Stimulated activated CD4-positive, alpha-beta T cell treated with anti-CD3 and anti-CD28 coated beads, TNF-alpha, amount 100 ng/mL, for 48 hours (primary cell): ENCODE data around the gene FCGR3A.
"Not testable (repeated sequence)": the region's sequence is repeated elsewhere in the genome, so short reads cannot be mapped to it uniquely, and the experiment has no call there.

Source experiments
- DNase-seq, 3 donors: peaks; one replicate each; pipeline ENCODE4 v3.0.0-alpha.2; 2020; ENCODE audit warnings: low read depth in 3 of 3

The FCGR3A gene

GRCh38 chr1:161556990-161557389, 7.4 kb upstream of the FCGR3A start:
- not testable (repeated sequence) for DNase-seq

GRCh38 chr1:161556143-161556542, 6.5 kb upstream of the FCGR3A start:
- not testable (repeated sequence) for DNase-seq

- peak in 1 of 3 donors; percentile 36 for DNase-seq
Measured at GRCh38 chr1:161554815-161555417, 5.3 kb upstream of the FCGR3A start.

GRCh38 chr1:161554340-161554739, 4.7 kb upstream of the FCGR3A start:
- not testable (repeated sequence) for DNase-seq

DNA sequence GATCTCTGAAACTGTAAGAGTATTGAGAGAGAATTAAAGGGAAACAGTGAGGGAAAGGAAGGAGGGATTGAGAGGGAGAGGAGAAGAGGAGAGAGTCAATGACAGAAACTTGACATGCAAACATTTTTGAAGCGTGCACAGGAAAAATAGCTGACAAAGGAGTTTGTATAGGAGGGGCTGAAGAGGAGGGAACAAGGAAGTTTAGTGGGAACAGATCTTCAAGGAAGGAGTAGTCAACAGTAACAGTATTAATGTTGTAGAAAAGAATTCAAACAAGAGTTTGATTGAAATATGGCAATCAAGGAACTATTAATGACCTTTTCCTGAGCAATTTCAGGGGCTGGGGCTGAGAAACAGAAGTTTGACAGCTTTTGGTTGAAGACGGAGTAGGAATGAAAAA, 4.0 kb upstream of the FCGR3A start:
- DNase-seq: not testable (repeated sequence)

- not testable (repeated sequence) for DNase-seq
Measured at GRCh38 chr1:161550942-161551341, 1.3 kb upstream of the FCGR3A start.

DNA sequence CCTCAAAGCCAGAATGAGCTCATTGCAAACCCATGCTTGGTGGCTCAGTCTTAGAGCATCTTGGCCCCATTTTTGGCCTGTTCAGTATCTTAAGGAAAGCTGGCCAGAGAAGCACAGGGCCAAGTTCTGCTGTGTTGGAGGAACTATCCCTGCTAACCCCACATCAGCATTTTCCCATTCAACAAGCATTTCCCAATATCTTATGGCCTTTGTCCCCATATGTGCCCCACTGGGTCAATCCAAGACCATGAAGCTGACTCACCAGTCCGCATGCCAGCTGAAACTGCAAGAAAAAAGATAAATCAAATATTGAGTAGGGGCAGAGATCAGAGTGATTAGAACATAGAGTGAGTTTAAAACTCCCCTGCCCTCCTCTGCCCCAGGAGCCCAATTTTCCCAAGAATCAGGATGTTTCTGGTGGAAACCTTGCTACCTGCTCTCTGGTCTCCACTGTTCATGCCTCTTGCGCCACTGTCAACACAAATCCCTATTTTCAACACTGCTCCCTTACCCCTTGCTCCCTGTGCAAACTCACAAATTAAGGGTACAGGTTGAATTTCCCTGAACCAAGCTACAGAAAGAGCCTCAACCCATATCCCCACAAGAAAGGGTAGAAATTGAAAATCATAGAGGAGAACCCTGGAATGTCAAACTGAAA, 740 bp downstream of the FCGR3A start:
- DNase-seq: not testable (repeated sequence)

DNA sequence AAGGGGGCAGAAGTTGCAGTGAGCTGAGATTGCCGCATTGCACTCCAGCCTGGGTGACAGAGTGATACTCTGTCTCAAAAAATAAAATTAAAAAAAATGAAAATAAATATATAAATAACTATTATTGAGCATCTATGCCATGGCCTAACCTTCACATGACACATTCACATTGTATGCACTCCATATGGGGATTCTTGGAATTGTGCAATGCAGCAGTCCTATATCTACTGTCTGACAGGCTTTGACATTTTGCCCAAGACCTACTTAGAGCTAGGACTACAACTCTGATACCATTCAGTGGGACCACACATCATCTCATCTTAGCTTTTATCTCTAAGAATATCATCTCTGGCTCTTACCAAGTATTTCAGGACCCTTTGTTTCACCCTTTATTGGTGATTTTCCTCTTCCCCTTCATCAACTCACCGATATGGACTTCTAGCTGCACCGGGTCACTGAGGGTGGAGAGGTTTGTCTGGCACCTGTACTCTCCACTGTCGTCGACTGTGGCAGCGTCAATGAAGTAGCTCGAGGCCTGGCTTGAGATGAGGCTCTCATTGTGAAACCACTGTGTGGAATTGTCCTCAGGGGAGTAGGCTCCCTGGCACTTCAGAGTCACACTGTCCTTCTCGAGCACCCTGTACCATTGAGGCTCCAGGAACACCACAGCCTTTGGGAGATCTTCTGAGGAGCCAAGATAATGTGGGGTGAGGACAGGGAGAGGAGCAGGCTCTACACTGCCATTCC, 1.4 kb downstream of the FCGR3A start:
- not testable (repeated sequence) for DNase-seq

GRCh38 chr1:161545005-161545731, 4.5 kb downstream of the FCGR3A start:
- DNase-seq: not testable (repeated sequence)

GRCh38 chr1:161543125-161543524, 6.5 kb downstream of the FCGR3A start:
- not testable (repeated sequence) for DNase-seq

GRCh38 chr1:161542091-161542559, 7.5 kb downstream of the FCGR3A start:
- peak in 1 of 3 donors; percentile 20 for DNase-seq

DNA sequence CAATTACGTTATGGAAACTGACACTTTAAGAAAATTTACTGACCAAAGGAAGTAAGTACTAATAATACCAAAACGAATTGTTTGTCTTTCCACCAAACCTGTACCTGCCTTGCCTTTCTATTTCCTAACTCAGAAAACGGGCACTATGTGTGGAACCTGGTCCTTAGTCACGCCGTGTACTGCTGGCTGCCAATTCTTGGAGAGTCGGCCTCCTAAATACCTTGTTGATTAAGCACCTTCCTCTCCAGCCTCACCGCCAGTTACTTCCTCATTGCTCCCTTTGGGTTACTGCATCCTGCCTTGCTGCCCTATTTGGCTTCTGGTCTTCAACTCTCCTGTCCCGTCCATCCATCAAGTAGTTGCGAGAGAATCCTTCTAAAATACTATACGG, 9.1 kb downstream of the FCGR3A start:
- DNase-seq: not testable (repeated sequence)

GRCh38 chr1:161539731-161540569, 9.7 kb downstream of the FCGR3A start:
- DNase-seq: peak; percentile 80 to 94 (median 93)

DNA sequence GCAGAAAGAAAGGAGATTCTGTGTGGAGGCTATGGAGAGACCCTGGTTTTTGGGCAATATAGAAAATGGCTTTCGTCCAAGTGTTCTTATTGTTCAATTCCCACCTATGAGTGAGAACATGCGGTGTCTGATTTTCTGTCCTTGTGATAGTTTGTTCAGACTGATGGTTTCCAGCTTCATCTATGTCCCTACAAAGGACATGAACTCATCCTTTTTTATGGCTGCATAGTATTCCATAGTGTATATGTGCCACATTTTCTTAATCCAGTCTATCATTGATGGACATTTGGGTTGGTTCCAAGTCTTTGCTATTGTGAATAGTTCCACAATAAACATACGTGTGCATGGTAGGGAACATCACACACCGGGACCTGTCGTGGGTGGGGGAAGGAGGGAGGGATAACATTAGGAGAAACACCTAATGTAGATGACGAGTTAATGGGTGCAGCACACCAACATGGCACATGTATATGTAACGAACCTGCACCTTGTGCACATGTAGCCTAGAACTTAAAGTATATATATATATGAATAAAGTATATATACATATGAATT, 10.6 kb downstream of the FCGR3A start:
- not testable (repeated sequence) for DNase-seq

- not testable (repeated sequence) for DNase-seq
Measured at GRCh38 chr1:161537068-161537669, 12.4 kb downstream of the FCGR3A start.

GRCh38 chr1:161532644-161533567, 16.7 kb downstream of the FCGR3A start:
- not testable (repeated sequence) for DNase-seq

- no peak for DNase-seq
Measured at GRCh38 chr1:161531986-161532643, 17.5 kb downstream of the FCGR3A start.
